Measurements from ENCODE around the gene EHBP1L1.

GRCh38 chr11:65565624-65566453 lies 10.0 kb upstream of the EHBP1L1 start:
- no peak for TF ChIP-seq CTCF (IDR thresholded peaks at IDR 0.05)
- no peak for TF ChIP-seq POLR2A (IDR thresholded peaks at IDR 0.05)

Measured in ovary (tissue), 3 donors.